GM23338 (cell line): ENCODE results near the gene SEMA6D. TPM values are rescaled to one million over a fixed set of nuclear protein-coding genes. Genes with fewer than 3 reads are reported as not detected.

ENCODE experiments used
- ATAC-seq: fragments of 200-7000 bp; cut with Tn5 transposase; 3 replicates; pipeline ENCODE4 v1.9.1; 2020
- DNase-seq: peaks from one replicate; pipeline ENCODE4 v3.0.0-alpha.2; 2015; ENCODE audit warnings: low spot score
- H2AFZ ChIP-seq: fragments of 200-600 bp; sonication (generic); 2 replicates; pipeline ENCODE4 v1.8.0; 2016; ENCODE audit warnings: antibody characterized with exemption, mild to moderate bottlenecking, moderate library complexity
- H3F3A ChIP-seq: fragments of 200-600 bp; sonication (generic); replicated peaks from 2 replicates; pipeline ENCODE4 v1.8.0; 2017; ENCODE audit warnings: antibody characterized with exemption, mixed run types, low read depth
- H3K27ac ChIP-seq: fragments of 200-600 bp; sonication (generic); 2 replicates; pipeline ENCODE4 v1.6.1; 2016; ENCODE audit warnings: low read depth
- H3K27me3 ChIP-seq: fragments of 200-600 bp; sonication (generic); 2 replicates; pipeline ENCODE4 v1.8.0; 2016; ENCODE audit warnings: mild to moderate bottlenecking, mixed run types, moderate library complexity; ENCODE audit not compliant: insufficient read depth
- H3K36me3 ChIP-seq: fragments of 200-600 bp; sonication (generic); 2 replicates; pipeline ENCODE4 v1.8.0; 2016; ENCODE audit warnings: mild to moderate bottlenecking; ENCODE audit not compliant: insufficient read depth
- H3K4me1 ChIP-seq: fragments of 200-600 bp; sonication (generic); 2 replicates; pipeline ENCODE4 v1.8.0; 2016; ENCODE audit warnings: mild to moderate bottlenecking, moderate library complexity; ENCODE audit not compliant: insufficient read depth
- H3K4me2 ChIP-seq: fragments of 200-600 bp; sonication (generic); 2 replicates; pipeline ENCODE4 v1.7.1; 2017; ENCODE audit warnings: mixed run types
- H3K4me3 ChIP-seq: fragments of 200-600 bp; sonication (generic); 2 replicates; pipeline ENCODE4 v1.6.1; 2016; ENCODE audit warnings: mixed run types
- H3K79me2 ChIP-seq: fragments of 200-600 bp; sonication (generic); replicated peaks from 2 replicates; pipeline ENCODE4 v1.8.0; 2017; ENCODE audit warnings: mild to moderate bottlenecking; ENCODE audit not compliant: insufficient read depth
- H3K9me2 ChIP-seq: fragments of 200-600 bp; sonication (generic); 2 replicates; pipeline ENCODE4 v1.8.0; 2017; ENCODE audit not compliant: insufficient read depth
- H4K20me1 ChIP-seq: fragments of 200-600 bp; sonication (generic); replicated peaks from 2 replicates; pipeline ENCODE4 v1.8.0; 2017; ENCODE audit warnings: mild to moderate bottlenecking; ENCODE audit not compliant: insufficient read depth
- H3K27ac Mint-ChIP-seq: 2 replicates; pipeline ENCODE4 v1.8.0; 2020; ENCODE audit warnings: inconsistent platforms, mild to moderate bottlenecking, moderate library complexity, mixed read lengths
- H3K27me3 Mint-ChIP-seq: 3 replicates; pipeline ENCODE4 v1.8.0; 2022; ENCODE audit warnings: low read depth, mild to moderate bottlenecking, moderate library complexity, mixed read lengths, inconsistent platforms; ENCODE audit not compliant: insufficient read depth, poor library complexity
- H3K36me3 Mint-ChIP-seq: 3 replicates; pipeline ENCODE4 v1.8.0; 2021; ENCODE audit warnings: low read depth, mild to moderate bottlenecking, inconsistent platforms, moderate library complexity, mixed read lengths
- H3K4me1 Mint-ChIP-seq: 3 replicates; pipeline ENCODE4 v1.8.0; 2020; ENCODE audit warnings: mild to moderate bottlenecking, inconsistent platforms, mixed read lengths
- H3K4me3 Mint-ChIP-seq: 3 replicates; pipeline ENCODE4 v1.8.0; 2021; ENCODE audit warnings: moderate library complexity, mild to moderate bottlenecking, inconsistent platforms, mixed read lengths
- H3K9me3 Mint-ChIP-seq: 3 replicates; pipeline ENCODE4 v1.8.0; 2020; ENCODE audit warnings: moderate library complexity, mild to moderate bottlenecking, inconsistent platforms, mixed read lengths
- CREB1 ChIP-seq: fragments of 250-450 bp; sonication (Bioruptor Pico); IDR thresholded peaks from 2 replicates; pipeline ENCODE4 v1.5.0; 2020; ENCODE audit warnings: low read depth, mild to moderate bottlenecking, moderate library complexity
- EZH2 ChIP-seq: fragments of 200-600 bp; sonication (generic); IDR thresholded peaks from one replicate; pipeline ENCODE4 v1.8.0; 2017; ENCODE audit warnings: antibody characterized with exemption, mild to moderate bottlenecking, low read depth; ENCODE audit not compliant: unreplicated experiment
- EZH2phosphoT487 ChIP-seq: fragments of 200-600 bp; sonication (generic); IDR thresholded peaks from one replicate; pipeline ENCODE4 v1.8.1; 2018; ENCODE audit warnings: antibody characterized with exemption; ENCODE audit not compliant: unreplicated experiment
- JUNB ChIP-seq: IDR thresholded peaks from one replicate; pipeline ENCODE4 v1.6.1; 2016; ENCODE audit warnings: antibody characterized with exemption; ENCODE audit not compliant: unreplicated experiment
- NANOG ChIP-seq: IDR thresholded peaks from 2 replicates; pipeline ENCODE4 v1.6.1; 2016; ENCODE audit warnings: antibody characterized with exemption, borderline replicate concordance
- POLR2AphosphoS5 ChIP-seq: IDR thresholded peaks from 2 replicates; pipeline ENCODE4 v1.6.1; 2016; ENCODE audit warnings: antibody characterized with exemption, low read depth
- STAT1 ChIP-seq: IDR thresholded peaks from one replicate; pipeline ENCODE4 v1.6.1; 2016; ENCODE audit warnings: antibody characterized with exemption; ENCODE audit not compliant: unreplicated experiment
- ZNF114 ChIP-seq: fragments of 250-450 bp; sonication (Bioruptor Pico); IDR thresholded peaks from 2 replicates; pipeline ENCODE4 v1.5.0; 2020; ENCODE audit warnings: mild to moderate bottlenecking, moderate library complexity
- ZNF331 ChIP-seq: fragments of 250-450 bp; sonication (Bioruptor Pico); IDR thresholded peaks from 2 replicates; pipeline ENCODE4 v1.5.0; 2020; ENCODE audit warnings: low read depth, mild to moderate bottlenecking, moderate library complexity
- polyA plus RNA-seq: library from polyadenylated mRNA; unstranded; fragments of >200 nt; fragmentation: Nextera tagmentation; extraction: Ambion mirVana; gene quantifications from 2 replicates; pipeline ENCODE4 v1.2.1, GENCODE V29; 2016
- total RNA-seq: library from RNA; depleted of rRNA; stranded (reverse); fragments of >200 nt; shearing (Covaris generic); gene quantifications from 2 replicates; pipeline ENCODE4 v1.2.3, GENCODE V29; 2014
- TF ChIP-seq, protein P1 (sequence below): IDR thresholded peaks from one replicate; pipeline ENCODE4 v1.6.1; 2018; ENCODE audit warnings: antibody characterized with exemption; ENCODE audit not compliant: unreplicated experiment
- TF ChIP-seq, protein P2 (sequence below): IDR thresholded peaks from 2 replicates; pipeline ENCODE4 v1.6.1; 2016; ENCODE audit warnings: antibody characterized with exemption
- TF ChIP-seq, protein P3 (sequence below): fragments of 250-450 bp; sonication (Bioruptor Pico); IDR thresholded peaks from 2 replicates; pipeline ENCODE4 v1.5.0; 2020; ENCODE audit warnings: mild to moderate bottlenecking, moderate library complexity
- TF ChIP-seq, protein P4 (sequence below), 2 experiments: fragments of 200-600 bp in 1 of 2; sonication (generic) in 1 of 2; conservative IDR thresholded peaks; 2 replicates each; pipeline versions ENCODE4 v1.5.1 to v1.6.1; 2016 to 2017; ENCODE audit warnings: antibody characterized with exemption in 2 of 2, low read depth in 2 of 2, mild to moderate bottlenecking in 2 of 2, moderate library complexity in 1 of 2

SEMA6D gene
- total and polyA plus RNA-seq, 2 experiments from 2014 or later = 0.37 to 0.97 TPM

DNA sequence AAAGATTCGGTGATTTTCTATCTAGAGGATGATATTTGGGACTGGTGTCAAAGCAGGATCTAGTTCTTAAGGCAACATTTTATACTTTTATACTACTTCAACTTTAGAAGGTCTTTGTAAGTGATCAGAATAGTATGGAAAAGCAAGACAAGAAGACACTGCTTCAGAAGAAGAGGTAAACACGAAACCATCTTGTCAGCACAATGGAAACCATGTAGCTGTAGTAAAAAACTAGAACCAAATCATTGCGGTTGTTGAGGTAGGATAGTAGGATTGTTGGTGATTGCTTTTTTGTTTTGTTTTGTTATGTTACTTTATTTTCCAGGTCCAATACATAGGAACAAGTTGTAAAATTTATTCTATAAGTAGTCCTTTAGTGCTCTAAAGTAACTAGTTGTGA, 40.0 kb downstream of the SEMA6D start:
- H3K4me1 ChIP-seq = 0 out of 2 replicates have a peak, but pooled peaks cover 6% of the 10 kb centered on the region
- no peak overlapping the region for H3K4me2 ChIP-seq
- TF ChIP-seq, protein P1, sequence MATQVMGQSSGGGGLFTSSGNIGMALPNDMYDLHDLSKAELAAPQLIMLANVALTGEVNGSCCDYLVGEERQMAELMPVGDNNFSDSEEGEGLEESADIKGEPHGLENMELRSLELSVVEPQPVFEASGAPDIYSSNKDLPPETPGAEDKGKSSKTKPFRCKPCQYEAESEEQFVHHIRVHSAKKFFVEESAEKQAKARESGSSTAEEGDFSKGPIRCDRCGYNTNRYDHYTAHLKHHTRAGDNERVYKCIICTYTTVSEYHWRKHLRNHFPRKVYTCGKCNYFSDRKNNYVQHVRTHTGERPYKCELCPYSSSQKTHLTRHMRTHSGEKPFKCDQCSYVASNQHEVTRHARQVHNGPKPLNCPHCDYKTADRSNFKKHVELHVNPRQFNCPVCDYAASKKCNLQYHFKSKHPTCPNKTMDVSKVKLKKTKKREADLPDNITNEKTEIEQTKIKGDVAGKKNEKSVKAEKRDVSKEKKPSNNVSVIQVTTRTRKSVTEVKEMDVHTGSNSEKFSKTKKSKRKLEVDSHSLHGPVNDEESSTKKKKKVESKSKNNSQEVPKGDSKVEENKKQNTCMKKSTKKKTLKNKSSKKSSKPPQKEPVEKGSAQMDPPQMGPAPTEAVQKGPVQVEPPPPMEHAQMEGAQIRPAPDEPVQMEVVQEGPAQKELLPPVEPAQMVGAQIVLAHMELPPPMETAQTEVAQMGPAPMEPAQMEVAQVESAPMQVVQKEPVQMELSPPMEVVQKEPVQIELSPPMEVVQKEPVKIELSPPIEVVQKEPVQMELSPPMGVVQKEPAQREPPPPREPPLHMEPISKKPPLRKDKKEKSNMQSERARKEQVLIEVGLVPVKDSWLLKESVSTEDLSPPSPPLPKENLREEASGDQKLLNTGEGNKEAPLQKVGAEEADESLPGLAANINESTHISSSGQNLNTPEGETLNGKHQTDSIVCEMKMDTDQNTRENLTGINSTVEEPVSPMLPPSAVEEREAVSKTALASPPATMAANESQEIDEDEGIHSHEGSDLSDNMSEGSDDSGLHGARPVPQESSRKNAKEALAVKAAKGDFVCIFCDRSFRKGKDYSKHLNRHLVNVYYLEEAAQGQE = no peak
- TF ChIP-seq EZH2phosphoT487 (no peak), POLR2AphosphoS5 (no peak), STAT1 (no peak), JUNB (no peak), NANOG (no peak), ZNF114 (CRISPR knock-in tag) (no peak), EZH2 (no peak), ZNF331 (CRISPR knock-in tag) (no peak), CREB1 (no peak)
- TF ChIP-seq, protein P2, sequence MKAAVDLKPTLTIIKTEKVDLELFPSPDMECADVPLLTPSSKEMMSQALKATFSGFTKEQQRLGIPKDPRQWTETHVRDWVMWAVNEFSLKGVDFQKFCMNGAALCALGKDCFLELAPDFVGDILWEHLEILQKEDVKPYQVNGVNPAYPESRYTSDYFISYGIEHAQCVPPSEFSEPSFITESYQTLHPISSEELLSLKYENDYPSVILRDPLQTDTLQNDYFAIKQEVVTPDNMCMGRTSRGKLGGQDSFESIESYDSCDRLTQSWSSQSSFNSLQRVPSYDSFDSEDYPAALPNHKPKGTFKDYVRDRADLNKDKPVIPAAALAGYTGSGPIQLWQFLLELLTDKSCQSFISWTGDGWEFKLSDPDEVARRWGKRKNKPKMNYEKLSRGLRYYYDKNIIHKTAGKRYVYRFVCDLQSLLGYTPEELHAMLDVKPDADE = no peak
- TF ChIP-seq, protein P3, sequence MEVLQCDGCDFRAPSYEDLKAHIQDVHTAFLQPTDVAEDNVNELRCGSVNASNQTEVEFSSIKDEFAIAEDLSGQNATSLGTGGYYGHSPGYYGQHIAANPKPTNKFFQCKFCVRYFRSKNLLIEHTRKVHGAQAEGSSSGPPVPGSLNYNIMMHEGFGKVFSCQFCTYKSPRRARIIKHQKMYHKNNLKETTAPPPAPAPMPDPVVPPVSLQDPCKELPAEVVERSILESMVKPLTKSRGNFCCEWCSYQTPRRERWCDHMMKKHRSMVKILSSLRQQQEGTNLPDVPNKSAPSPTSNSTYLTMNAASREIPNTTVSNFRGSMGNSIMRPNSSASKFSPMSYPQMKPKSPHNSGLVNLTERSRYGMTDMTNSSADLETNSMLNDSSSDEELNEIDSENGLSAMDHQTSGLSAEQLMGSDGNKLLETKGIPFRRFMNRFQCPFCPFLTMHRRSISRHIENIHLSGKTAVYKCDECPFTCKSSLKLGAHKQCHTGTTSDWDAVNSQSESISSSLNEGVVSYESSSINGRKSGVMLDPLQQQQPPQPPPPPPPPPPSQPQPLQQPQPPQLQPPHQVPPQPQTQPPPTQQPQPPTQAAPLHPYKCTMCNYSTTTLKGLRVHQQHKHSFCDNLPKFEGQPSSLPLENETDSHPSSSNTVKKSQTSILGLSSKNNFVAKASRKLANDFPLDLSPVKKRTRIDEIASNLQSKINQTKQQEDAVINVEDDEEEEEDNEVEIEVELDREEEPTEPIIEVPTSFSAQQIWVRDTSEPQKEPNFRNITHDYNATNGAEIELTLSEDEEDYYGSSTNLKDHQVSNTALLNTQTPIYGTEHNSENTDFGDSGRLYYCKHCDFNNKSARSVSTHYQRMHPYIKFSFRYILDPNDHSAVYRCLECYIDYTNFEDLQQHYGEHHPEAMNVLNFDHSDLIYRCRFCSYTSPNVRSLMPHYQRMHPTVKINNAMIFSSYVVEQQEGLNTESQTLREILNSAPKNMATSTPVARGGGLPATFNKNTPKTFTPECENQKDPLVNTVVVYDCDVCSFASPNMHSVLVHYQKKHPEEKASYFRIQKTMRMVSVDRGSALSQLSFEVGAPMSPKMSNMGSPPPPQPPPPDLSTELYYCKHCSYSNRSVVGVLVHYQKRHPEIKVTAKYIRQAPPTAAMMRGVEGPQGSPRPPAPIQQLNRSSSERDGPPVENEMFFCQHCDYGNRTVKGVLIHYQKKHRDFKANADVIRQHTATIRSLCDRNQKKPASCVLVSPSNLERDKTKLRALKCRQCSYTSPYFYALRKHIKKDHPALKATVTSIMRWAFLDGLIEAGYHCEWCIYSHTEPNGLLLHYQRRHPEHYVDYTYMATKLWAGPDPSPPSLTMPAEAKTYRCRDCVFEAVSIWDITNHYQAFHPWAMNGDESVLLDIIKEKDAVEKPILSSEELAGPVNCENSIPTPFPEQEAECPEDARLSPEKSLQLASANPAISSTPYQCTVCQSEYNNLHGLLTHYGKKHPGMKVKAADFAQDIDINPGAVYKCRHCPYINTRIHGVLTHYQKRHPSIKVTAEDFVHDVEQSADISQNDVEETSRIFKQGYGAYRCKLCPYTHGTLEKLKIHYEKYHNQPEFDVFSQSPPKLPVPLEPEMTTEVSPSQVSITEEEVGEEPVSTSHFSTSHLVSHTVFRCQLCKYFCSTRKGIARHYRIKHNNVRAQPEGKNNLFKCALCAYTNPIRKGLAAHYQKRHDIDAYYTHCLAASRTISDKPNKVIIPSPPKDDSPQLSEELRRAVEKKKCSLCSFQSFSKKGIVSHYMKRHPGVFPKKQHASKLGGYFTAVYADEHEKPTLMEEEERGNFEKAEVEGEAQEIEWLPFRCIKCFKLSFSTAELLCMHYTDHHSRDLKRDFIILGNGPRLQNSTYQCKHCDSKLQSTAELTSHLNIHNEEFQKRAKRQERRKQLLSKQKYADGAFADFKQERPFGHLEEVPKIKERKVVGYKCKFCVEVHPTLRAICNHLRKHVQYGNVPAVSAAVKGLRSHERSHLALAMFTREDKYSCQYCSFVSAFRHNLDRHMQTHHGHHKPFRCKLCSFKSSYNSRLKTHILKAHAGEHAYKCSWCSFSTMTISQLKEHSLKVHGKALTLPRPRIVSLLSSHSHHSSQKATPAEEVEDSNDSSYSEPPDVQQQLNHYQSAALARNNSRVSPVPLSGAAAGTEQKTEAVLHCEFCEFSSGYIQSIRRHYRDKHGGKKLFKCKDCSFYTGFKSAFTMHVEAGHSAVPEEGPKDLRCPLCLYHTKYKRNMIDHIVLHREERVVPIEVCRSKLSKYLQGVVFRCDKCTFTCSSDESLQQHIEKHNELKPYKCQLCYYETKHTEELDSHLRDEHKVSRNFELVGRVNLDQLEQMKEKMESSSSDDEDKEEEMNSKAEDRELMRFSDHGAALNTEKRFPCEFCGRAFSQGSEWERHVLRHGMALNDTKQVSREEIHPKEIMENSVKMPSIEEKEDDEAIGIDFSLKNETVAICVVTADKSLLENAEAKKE (CRISPR knock-in tag) = no peak
- TF ChIP-seq, protein P4, sequence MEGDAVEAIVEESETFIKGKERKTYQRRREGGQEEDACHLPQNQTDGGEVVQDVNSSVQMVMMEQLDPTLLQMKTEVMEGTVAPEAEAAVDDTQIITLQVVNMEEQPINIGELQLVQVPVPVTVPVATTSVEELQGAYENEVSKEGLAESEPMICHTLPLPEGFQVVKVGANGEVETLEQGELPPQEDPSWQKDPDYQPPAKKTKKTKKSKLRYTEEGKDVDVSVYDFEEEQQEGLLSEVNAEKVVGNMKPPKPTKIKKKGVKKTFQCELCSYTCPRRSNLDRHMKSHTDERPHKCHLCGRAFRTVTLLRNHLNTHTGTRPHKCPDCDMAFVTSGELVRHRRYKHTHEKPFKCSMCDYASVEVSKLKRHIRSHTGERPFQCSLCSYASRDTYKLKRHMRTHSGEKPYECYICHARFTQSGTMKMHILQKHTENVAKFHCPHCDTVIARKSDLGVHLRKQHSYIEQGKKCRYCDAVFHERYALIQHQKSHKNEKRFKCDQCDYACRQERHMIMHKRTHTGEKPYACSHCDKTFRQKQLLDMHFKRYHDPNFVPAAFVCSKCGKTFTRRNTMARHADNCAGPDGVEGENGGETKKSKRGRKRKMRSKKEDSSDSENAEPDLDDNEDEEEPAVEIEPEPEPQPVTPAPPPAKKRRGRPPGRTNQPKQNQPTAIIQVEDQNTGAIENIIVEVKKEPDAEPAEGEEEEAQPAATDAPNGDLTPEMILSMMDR (conservative IDR thresholded peaks at IDR 0.05; ENCODE audit: low read depth in 2 of 2) = no peak
- Mint-ChIP-seq H3K9me3 (peaks cover 27% of the 10 kb centered on the region), H3K27me3 (peaks cover under 1% of the 10 kb centered on the region), H3K36me3 (peaks cover 16% of the 10 kb centered on the region), H3K4me1 (peaks cover 7% of the 10 kb centered on the region), H3K27ac (no peak overlapping the region), H3K4me3 (no peak overlapping the region)
- no peaks in the 10 kb centered on the region for H3K27me3 ChIP-seq
- no peak overlapping the region for H2AFZ ChIP-seq
- H3K4me3 ChIP-seq = no peak overlapping the region
- H4K20me1 ChIP-seq = no peaks in the 10 kb centered on the region
- ATAC-seq = no peak
- peaks cover 6% of the 10 kb centered on the region for H3K9me2 ChIP-seq
- no peaks in the 10 kb centered on the region for H3F3A ChIP-seq
- DNase-seq = no peak
- no peaks in the 10 kb centered on the region for H3K79me2 ChIP-seq
- no peak overlapping the region for H3K27ac ChIP-seq
- H3K36me3 ChIP-seq = 0 out of 2 replicates have a peak, but pooled peaks cover 13% of the 10 kb centered on the region
